Heart left ventricle (tissue), 16 donors: ENCODE data around the gene PLCH1. TPM values are rescaled to one million over a fixed set of nuclear protein-coding genes. Genes with fewer than 3 reads are reported as not detected.
A peak's percentile ranks its signal among the peaks of the same experiment; 100 is the strongest.

Source experiments
- ATAC-seq, 4 donors: fragments of 200-7000 bp; cut with Tn5 transposase; one replicate each; pipeline ENCODE4 v1.9.1; 2020 to 2022; ENCODE audit warnings: moderate library complexity in 4 of 4, mild to moderate bottlenecking in 3 of 4, moderate number of reproducible peaks in 1 of 4
- DNase-seq, 5 donors: peaks; one replicate each; pipeline ENCODE4 v3.0.0-alpha.2; 2020
- H3K27ac ChIP-seq, 12 donors: fragments of 200-600 bp; sonication (generic) in 4 of 12; one replicate each; pipeline versions ENCODE4 v1.5.0 to v1.8.0; 2016 to 2022; ENCODE audit warnings: mild to moderate bottlenecking in 2 of 12
- H3K27me3 ChIP-seq, 9 donors: fragments of 200-600 bp; sonication (generic) in 2 of 9; one replicate each; pipeline versions ENCODE4 v1.5.1 to v1.8.0; 2016 to 2022; ENCODE audit warnings: mild to moderate bottlenecking in 3 of 9
- H3K36me3 ChIP-seq, 9 donors: fragments of 200-600 bp; sonication (generic) in 2 of 9; one replicate each; pipeline versions ENCODE4 v1.5.0 to v1.8.0; 2018 to 2022; ENCODE audit warnings: mild to moderate bottlenecking in 2 of 9
- H3K4me1 ChIP-seq, 12 donors: fragments of 200-600 bp; sonication (generic) in 4 of 12; one replicate each; pipeline versions ENCODE4 v1.5.0 to v1.8.0; 2016 to 2022; ENCODE audit warnings: mild to moderate bottlenecking in 3 of 12
- H3K4me3 ChIP-seq, 12 donors: fragments of 200-600 bp; sonication (generic) in 4 of 12; one replicate each; pipeline versions ENCODE4 v1.5.0 to v1.8.0; 2017 to 2022; ENCODE audit warnings: mild to moderate bottlenecking in 9 of 12, moderate library complexity in 4 of 12
- H3K9me3 ChIP-seq, 12 donors: fragments of 200-600 bp; sonication (generic) in 4 of 12; one replicate each; pipeline versions ENCODE4 v1.5.0 to v1.8.0; 2016 to 2022; ENCODE audit warnings: mild to moderate bottlenecking in 1 of 12
- POLR2A ChIP-seq, 2 donors: fragments of 450-650 bp; IDR thresholded peaks; one replicate each; pipeline ENCODE4 v1.6.1; 2017; ENCODE audit warnings: antibody characterized with exemption in 2 of 2, mild to moderate bottlenecking in 2 of 2, moderate library complexity in 2 of 2
- WGBS, 4 donors: extraction: QIAGEN DNeasy Blood & Tissue Kit in 2 of 4; methylation state at CpG; one replicate each; pipeline versions ENCODE4 v1.1.5 to v1.1.7; 2013 to 2018; 5-methylcytosine and 5-hydroxymethylcytosine counted together
- intact Hi-C, 10 donors: fragments of 100-400 bp; cut with DNase I; formaldehyde crosslinking; loops; one replicate each; pipeline versions ENCODE4 v1.11.1 to v1.14.2; 2022
- polyA plus RNA-seq, 2 donors: library from polyadenylated mRNA; stranded (reverse); fragments of 200-250 nt; gene quantifications; one replicate each; pipeline ENCODE4 v1.2.3, GENCODE V29; 2013
- total RNA-seq, 9 donors: library from RNA; depleted of rRNA in 2 of 9; stranded (reverse); fragments of >200 nt in 2 of 9; fragmentation: NEBNext Ultra II Directional in 3 of 9; extraction: Animal tissue kit (Norgen Biotek cat#: 25700) in 3 of 9; gene quantifications; one replicate each; pipeline versions ENCODE4 v1.1.0 to v1.2.4, GENCODE V29; 2016 to 2023
- TF ChIP-seq, protein P1 (sequence below), 12 donors: fragments of 200-600 bp; sonication (generic) in 4 of 12; IDR thresholded peaks; one replicate each; pipeline versions ENCODE4 v1.5.0 to v1.8.0; 2018 to 2022; ENCODE audit warnings: antibody characterized with exemption in 12 of 12, mild to moderate bottlenecking in 5 of 12
- donor health status: ischemic (EF 13 %, LVEDD 7.1; RV severe dilation, severe dysfunction).
- donor health status: healthy with polysubstance abuse.
- donor health status: DM: no; HTN: yes; CAD: no.
- donor health status: DM: no; HTN: no; CAD: no.
- donor health status: ischemic (EF 25% LVEDD 6.9; RV normal size, moderate dysfunction).
- donor health status: ischemic (EF 25% LVEDD 5.7; RV mildly dilated, moderate dysfunction).
- donor health status: healthy.
- donor health status: DM: yes; HTN: yes; CAD: no.
- donor health status: ischemic (EF 35%, LVEDD 5.7; RV mildly dilated, moderate dysfunction).
- donor health status: nonischemic (EF 11% LVEDD 7.7; RV severe dilation, severe dysfunction).
- donor health status: DM: yes; HTN: yes; CAD: no.
- donor health status: PGD.
- donor health status: ischemic (EF 29% LVEDD 5.4; RV normal size, mild dysfunction).
- donor health status: nonischemic (EF 23%, LVEDD 6.1; RV moderate dilation, normal function).

PLCH1 gene
- total and polyA plus RNA-seq, 11 donors, result 0.07 to 2.7 (median 0.23) TPM

DNA sequence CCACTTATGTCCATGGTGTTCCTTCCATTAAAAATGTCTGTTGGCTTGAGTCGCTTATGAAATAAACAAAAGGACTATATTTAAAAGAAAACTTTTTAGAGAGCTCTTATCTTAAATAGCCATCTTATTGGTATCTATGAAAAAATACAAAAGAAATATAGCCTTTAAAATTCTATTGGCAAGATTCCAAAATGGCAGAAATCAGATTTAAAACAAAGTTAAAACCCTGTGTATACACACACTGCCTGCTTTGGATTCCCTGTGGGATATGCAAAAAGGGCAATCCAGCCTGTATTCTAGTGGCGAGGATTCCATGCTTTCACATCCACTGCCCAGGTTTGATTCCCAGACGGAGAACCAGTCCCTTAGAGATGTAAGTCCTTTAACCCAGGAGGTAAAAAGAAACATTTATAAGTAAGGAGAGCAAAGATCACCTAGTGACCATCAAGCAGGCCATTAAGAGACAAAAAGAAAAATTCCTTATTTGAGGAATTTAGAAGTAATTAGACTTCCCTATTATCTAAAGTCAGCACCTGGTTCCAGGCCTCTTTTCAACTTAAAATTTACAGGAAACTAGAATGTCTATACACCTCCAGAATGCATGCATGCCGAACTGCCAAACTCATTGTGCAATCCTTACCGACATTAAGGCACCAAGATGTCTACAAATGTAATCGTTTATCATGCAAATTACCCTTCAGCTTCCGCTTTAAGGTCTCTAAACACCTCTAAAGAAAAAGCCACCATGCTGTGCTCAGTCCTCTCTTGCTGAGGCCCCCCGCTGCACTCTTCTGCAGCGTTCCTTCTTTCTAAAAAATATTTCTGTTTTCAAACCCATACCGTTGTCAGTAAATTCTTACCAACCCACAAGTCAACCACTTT lies 381.8 kb downstream of the PLCH1 start:
- no peak overlapping the region for H3K27ac ChIP-seq
- no peak overlapping the region for H3K4me3 ChIP-seq
- H3K9me3 ChIP-seq, result peaks cover 0 to 23% (median 6%) of the 10 kb centered on the region in 12 donors
- H3K27me3 ChIP-seq, result no peaks in the 10 kb centered on the region
- H3K4me1 ChIP-seq, result peaks cover 0 to 13% (median 0%) of the 10 kb centered on the region in 12 donors
- no peak for TF ChIP-seq POLR2A (IDR thresholded peaks at IDR 0.05)
- TF ChIP-seq, protein P1, sequence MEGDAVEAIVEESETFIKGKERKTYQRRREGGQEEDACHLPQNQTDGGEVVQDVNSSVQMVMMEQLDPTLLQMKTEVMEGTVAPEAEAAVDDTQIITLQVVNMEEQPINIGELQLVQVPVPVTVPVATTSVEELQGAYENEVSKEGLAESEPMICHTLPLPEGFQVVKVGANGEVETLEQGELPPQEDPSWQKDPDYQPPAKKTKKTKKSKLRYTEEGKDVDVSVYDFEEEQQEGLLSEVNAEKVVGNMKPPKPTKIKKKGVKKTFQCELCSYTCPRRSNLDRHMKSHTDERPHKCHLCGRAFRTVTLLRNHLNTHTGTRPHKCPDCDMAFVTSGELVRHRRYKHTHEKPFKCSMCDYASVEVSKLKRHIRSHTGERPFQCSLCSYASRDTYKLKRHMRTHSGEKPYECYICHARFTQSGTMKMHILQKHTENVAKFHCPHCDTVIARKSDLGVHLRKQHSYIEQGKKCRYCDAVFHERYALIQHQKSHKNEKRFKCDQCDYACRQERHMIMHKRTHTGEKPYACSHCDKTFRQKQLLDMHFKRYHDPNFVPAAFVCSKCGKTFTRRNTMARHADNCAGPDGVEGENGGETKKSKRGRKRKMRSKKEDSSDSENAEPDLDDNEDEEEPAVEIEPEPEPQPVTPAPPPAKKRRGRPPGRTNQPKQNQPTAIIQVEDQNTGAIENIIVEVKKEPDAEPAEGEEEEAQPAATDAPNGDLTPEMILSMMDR (IDR thresholded peaks at IDR 0.05), result no peak
- whole genome bisulfite sequencing, 4 donors, result 50 to 57% (median 54%) methylated on average over 10 of the region's 10 CpGs
- ATAC-seq (no peak), DNase-seq (no peak)
- no peaks in the 10 kb centered on the region for H3K36me3 ChIP-seq
- intact Hi-C loops, result no loop called here

DNA sequence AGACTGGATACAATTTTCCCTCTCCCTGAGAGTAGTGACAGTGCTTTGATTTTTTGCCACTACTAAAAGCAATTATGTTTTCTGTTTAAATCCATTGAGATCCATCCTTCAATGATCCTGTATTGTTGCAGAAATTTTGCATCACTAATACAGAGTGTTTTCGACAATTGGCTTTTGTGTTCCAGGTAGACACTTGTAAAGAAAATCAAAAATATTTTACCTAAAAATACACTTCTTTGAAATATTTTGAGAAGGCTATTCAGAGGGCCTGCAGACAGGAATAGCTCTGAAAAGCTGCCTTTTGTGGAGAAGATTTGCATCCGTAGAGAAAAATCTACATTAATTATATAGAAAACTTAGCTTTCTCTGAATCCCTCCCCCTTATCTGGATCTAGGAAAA lies 384.6 kb downstream of the PLCH1 start:
- peaks cover 0 to 4% (median 0%) of the 10 kb centered on the region in 12 donors for H3K4me1 ChIP-seq
- H3K27ac ChIP-seq, result no peak overlapping the region
- ATAC-seq, result no peak
- H3K27me3 ChIP-seq, result no peaks in the 10 kb centered on the region
- intact Hi-C loops, result no loop called here
- DNase-seq, result no peak
- no peak overlapping the region for H3K4me3 ChIP-seq
- 85 to 95% (median 90%) methylated on average over 2 of the region's 2 CpGs for WGBS, 4 donors
- TF ChIP-seq, protein P1 (IDR thresholded peaks at IDR 0.05), result no peak
- TF ChIP-seq POLR2A (IDR thresholded peaks at IDR 0.05), result no peak
- H3K36me3 ChIP-seq, result no peaks in the 10 kb centered on the region
- peaks cover 0 to 10% (median 4%) of the 10 kb centered on the region in 12 donors for H3K9me3 ChIP-seq

GRCh38 chr3:155356594-155357370 lies 388.1 kb downstream of the PLCH1 start:
- intact Hi-C loops, result no loop called here
- no peaks in the 10 kb centered on the region for H3K9me3 ChIP-seq
- TF ChIP-seq, protein P1 (IDR thresholded peaks at IDR 0.05), result peak in 4 of 12 donors; percentile 7 to 25 (median 19)
- TF ChIP-seq POLR2A (IDR thresholded peaks at IDR 0.05), result no peak
- no peak overlapping the region for H3K27ac ChIP-seq
- no peak overlapping the region for H3K4me3 ChIP-seq
- 48 to 53% (median 49%) methylated on average over 6 to 7 of the region's 7 CpGs for WGBS, 4 donors
- H3K4me1 ChIP-seq, result no peaks in the 10 kb centered on the region
- H3K36me3 ChIP-seq, result no peaks in the 10 kb centered on the region
- no peaks in the 10 kb centered on the region for H3K27me3 ChIP-seq
- ATAC-seq (peak in 1 of 4 donors; percentile 48), DNase-seq (peak in 1 of 5 donors; percentile 33)

DNA sequence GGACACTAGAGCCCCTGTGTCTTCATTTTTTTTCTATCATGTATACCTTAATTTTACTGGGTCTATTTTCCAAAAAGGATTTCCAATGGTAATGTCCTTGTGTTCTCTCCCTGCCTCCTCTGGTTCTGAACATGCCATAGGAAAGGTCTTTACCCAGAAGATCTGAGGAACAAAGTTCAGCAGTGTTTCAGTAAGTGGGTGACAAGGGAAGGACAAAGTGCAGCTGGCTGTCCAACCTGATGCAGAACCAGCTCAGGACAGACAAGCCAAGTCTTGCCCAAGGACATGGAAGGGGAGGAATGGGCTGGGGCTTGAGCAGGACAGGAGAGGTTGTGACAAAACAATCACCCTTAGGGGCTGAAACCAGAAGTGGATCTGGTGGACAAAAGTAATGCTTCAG lies 390.2 kb downstream of the PLCH1 start:
- H3K9me3 ChIP-seq, result no peaks in the 10 kb centered on the region
- no peak for DNase-seq
- peak in 1 of 4 donors; percentile 31 for ATAC-seq
- no peak for TF ChIP-seq POLR2A (IDR thresholded peaks at IDR 0.05)
- TF ChIP-seq, protein P1 (IDR thresholded peaks at IDR 0.05), result no peak
- no peaks in the 10 kb centered on the region for H3K4me1 ChIP-seq
- intact Hi-C loops, result loop anchor here in 3 of 10 donors (2.0 to 5.0 kb wide), 2 partner anchors 348 kb away; no protein-coding TSS in a partner anchor
- H3K27me3 ChIP-seq, result no peaks in the 10 kb centered on the region
- H3K27ac ChIP-seq, result no peak overlapping the region
- H3K4me3 ChIP-seq, result no peak overlapping the region
- H3K36me3 ChIP-seq, result no peaks in the 10 kb centered on the region
